ENCODE results near the gene SORCS2.

DNA sequence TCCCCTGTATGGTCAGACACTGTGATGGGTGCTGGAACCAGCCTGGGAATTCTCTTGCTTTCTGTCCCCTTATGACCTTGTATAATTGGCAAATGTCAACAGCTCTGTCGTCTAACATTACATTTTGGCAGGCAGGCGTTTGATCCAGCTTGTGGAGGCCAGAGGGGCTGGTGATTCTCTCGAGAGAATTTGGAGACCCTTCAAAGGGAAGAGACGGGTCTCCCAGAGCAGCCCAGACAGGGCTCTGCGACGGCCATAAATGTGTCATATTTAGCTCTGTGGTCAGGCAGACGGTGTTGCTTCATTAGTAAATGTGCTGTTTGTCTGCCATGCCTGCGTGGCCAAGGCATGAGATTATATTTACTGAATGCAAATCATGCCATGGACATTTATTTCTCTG, 68.7 kb downstream of the SORCS2 start:
- TF ChIP-seq EZH2 (IDR thresholded peaks at IDR 0.05) (no peak), POLR2AphosphoS5 (IDR thresholded peaks at IDR 0.05; ENCODE audit: borderline replicate concordance, low read depth, low read length) (no peak), FOXP2 (optimal IDR thresholded peaks at IDR 0.05; ENCODE audit: control extremely low read depth, extremely low read length, insufficient read depth) (no peak)

All from SK-N-MC (cell line).